ENCODE data around the gene MIEN1.
"Not testable (repeated sequence)": the region's sequence is repeated elsewhere in the genome, so short reads cannot be mapped to it uniquely, and the experiment has no call there.

Gene MIEN1

DNA sequence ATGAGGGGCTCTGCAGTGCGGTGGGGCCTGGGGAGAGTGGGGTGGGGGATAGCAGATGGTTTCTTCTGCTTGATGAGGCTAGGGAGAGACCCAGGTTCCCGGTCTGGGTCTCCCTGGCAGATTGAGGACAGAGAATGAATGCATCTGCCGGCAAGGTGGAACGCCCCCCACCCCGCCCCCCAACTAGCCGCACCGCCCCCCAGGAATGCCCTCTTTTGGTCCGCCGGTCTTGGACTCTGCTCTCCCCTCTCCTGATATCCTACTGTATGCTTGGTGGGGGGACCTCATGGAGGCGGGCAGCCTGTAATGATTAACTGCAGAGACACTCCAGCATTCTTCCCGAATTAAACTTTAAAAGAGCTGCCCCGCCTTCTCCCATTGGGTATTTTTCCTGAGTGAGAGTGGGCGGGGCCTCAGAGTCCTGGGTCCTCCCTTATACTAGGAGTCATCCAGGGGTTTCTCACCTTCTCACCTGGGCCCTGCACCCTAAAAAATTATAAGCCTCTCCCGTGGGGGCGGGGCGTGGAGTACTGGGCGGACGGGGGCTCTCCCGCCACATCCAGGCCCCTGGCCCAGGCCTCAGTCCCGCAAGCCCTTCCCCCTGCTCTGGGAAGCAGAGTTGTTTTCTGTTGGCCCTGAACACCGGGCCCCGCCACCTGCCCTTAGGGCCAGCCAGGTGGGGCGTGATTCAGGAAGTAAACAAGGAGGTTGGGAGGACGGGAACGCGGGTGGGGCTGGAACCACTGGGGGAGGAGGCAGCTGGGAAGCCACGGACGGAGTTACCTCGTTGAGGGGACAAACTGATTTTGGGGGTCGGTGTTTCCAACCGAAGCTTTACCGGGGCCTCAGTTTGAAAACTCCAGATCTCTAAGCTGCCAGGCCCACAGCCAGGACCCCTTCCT, 8.9 kb upstream of the MIEN1 start:
- DNase-seq: no peak

DNA sequence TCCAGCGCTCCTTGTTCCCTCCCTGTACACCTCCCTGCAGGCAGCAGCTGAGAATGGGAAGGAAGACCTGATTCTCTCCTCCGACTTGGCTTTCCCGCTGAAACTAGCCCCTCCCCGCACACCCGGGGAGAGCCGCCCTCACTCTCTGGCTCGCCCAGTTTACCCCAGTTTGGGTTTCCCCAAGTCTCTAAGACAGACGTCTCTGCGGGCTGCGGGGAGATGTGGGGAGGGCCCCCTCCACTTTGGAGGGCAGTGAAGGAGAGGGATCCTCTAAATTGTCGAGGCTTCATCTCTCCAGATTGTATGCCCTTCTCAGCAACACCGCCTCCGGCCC, 8.2 kb upstream of the MIEN1 start:
- peak; percentile 55 for DNase-seq

DNA sequence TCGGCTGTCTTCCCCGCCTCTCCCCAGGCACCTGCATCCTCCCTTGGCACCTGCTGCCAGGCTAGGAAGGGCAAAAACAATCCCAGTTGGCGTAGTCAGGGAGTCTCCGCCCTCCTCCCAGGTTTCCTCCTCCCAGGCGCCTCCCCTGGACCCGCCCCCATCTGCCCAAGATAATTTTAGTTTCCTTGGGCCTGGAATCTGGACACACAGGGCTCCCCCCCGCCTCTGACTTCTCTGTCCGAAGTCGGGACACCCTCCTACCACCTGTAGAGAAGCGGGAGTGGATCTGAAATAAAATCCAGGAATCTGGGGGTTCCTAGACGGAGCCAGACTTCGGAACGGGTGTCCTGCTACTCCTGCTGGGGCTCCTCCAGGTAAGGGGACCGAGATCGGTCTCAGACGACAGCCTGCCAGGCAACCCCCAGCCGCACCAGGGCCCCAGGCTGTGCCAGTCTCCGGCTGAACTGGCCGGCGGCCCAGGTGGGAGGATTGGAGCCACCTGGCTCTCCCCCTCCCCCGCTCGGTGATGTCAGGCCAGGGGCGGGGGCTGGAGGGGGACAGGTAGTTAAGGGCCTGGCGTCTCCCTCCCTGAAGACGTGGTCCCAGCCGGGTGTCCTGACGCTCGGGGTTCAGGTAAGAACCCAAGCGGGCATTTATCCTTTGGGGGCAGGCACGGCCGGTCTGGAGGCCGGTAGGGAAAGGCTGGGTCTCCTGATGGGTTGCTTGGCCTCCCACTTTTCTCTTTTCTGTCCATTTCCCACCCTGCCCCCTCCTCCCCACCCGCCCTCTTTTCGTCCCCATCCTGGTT, 7.6 kb upstream of the MIEN1 start, which contains the start of gene GRB7:
Gene GRB7 (plus strand): TSS at position 179 of the 808 bp plus-strand sequence. CDS start 4,364 bp downstream, outside the sequence.
- no peak for DNase-seq

DNA sequence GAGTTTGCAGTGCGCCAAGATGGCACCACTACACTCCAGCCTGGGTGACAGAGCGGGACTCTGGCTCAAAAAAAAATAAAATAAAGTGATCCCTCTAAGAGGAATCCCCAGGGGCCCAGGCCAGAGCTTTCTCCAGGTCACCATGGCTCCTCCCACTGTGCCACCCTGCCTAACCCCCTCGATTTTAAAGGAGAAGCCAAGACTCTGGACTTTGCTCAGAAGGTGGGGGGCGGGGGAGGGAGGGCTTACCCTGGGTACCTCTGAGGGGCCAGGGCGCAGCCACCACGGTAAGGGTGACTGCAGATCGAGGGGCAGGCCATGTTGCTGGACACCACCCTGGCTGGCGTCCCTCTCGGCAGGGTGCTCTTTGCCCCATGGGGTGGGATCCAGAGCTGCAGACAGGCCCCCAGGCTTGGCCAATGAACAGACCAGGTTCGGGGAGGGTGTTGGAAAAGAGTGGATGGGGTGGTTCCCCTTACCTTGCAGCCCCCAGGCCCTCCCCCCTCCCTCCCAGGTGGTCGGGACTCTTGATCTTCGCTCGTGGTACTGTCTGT, 7.0 kb upstream of the MIEN1 start:
- DNase-seq: no peak

DNA sequence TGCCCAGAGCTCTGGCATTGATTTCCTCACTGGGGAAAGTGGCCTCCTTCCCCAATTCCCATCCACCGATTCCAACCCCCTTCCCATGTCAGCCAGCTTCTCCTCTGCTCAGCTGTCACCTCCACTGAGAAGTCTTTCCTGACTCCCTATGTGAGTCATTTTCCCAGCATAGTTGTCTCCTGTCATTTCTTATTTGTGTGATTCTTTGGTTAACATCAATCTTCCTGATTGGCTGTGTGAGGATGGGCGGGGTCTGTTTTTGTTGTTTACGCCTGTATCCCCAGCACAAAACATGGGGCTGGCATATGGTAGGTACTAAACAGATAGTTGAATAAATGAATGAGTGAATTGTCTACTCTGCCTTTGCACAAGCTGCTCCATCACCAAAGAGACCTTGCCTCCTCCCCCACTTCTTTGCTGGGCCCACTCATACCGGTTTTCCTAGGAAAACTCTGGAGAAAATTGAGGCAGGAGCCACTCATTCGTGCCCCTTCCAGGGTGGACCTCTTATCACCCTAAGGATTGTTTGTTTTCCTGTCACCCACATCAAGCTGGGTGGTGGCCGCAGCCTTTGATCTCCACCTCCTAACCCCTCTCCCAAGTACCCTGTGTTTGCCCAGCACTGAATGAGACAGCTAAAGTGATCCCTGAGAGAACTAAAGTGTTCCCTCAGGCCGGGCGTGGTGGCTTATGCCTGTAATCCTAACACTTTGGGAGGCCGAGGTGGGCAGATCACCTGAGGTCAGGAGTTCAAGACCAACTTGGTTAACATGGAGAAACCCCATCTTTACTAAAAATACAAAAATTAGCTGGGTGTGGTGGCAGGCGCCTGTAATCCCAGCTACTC, 6.2 kb upstream of the MIEN1 start:
- no peak for DNase-seq

DNA sequence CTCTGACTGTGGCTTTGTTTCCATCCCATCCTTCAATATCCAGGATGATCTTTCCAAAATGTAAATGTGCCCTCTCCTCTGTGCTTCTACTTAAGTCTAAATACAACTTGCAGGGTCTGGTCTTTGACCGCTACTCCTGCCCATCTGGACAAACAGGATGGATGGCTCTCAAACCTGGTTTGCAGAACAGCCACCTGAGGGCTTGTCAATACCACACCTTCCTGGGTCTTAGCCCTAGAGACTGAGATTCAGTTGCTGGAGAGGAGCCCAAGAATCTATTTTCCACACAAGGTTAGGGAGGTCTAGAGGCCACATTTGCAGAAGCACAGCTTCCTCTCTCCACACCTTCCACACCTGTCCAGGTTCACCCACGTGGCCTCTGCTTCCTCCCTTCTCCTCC, 5.5 kb upstream of the MIEN1 start:
- no peak for DNase-seq

DNA sequence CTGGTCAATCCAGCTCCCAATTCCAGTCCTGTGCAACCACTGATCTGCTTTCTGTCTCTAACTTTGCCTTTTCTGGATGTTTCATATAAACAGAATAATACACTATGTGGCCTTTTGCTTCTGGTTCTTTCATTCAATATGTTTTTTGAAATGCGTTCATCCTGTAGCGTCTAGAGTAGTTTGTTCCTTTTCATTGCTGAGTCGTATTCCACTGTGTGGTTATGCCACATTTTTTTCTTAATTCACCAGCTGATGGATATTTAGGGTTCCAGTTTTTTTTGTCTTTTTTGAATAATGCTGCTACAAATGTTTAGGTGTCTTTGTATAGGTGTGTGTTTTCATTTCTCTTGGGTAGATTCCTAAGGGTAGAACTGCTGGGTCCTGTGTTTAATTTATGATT, 2.3 kb upstream of the MIEN1 start:
- no peak for DNase-seq

DNA sequence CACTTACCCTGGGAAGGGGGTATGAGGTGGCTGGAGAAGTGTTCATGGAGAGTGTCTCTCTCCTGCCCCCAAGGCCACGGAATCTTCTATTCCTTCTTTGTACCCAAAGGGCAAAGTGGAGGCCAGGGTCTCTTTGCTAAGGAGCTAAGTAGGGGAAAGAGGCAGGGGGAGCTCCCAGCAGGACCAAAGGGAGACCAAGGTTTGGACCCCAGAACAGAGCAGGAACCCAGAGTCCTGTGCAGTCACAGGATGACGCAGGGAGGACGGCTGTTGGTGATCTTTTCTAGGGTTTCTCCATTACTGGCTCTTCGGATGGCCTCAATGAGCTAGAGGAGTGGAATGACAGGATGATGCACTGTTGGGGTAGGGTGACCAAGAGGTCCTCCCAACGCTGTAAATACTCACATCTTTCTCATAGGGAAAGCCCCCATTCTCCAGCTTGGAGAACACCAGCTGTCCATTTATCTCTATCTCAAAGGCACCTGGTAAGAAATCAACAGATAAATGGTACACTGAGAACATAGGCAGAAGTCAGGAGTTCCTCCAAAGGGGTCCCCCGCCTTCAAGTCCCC, 966 bp downstream of the MIEN1 start:
- DNase-seq: no peak

DNA sequence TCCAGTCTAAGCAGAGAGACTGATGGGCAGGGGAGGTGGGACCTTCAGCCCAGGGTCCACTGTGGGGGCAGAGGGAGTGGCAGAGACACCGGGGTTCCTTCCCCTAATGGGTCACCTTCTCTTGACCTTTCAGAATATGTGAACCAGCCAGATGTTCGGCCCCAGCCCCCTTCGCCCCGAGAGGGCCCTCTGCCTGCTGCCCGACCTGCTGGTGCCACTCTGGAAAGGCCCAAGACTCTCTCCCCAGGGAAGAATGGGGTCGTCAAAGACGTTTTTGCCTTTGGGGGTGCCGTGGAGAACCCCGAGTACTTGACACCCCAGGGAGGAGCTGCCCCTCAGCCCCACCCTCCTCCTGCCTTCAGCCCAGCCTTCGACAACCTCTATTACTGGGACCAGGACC, 2.8 kb downstream of the MIEN1 start:
- DNase-seq: no peak

DNA sequence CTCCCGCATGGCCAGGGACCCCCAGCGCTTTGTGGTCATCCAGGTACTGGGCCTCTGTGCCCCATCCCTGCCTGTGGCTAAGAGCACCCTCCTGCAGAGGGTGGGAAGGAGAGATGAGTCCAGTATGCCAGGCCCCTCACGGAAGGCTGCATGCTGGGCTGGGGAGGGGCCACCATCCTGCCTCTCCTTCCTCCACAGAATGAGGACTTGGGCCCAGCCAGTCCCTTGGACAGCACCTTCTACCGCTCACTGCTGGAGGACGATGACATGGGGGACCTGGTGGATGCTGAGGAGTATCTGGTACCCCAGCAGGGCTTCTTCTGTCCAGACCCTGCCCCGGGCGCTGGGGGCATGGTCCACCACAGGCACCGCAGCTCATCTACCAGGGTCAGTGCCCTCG, 3.7 kb downstream of the MIEN1 start:
- no peak for DNase-seq

DNA sequence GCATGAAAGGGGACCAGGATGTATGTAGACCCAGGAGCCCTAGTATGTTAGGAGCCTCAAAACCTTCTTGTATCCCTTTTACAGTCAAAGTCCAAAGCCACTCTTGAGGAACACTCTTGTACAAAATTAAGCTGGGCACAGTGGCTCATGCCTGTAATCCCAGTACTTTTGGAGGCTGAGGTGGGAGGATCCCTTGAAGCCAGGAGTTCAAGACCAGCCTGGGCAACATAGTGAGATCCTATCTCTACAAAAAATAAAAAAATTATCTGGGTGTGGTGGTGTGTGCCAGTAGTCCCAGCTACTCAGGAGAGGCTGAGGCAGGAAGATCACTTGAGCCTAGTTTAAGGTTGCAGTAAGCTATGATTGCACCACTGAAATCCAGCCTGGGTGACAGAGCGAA, 4.4 kb downstream of the MIEN1 start:
- DNase-seq: not testable (repeated sequence)

DNA sequence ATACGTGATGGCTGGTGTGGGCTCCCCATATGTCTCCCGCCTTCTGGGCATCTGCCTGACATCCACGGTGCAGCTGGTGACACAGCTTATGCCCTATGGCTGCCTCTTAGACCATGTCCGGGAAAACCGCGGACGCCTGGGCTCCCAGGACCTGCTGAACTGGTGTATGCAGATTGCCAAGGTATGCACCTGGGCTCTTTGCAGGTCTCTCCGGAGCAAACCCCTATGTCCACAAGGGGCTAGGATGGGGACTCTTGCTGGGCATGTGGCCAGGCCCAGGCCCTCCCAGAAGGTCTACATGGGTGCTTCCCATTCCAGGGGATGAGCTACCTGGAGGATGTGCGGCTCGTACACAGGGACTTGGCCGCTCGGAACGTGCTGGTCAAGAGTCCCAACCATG, 5.6 kb downstream of the MIEN1 start:
- DNase-seq: no peak

DNA sequence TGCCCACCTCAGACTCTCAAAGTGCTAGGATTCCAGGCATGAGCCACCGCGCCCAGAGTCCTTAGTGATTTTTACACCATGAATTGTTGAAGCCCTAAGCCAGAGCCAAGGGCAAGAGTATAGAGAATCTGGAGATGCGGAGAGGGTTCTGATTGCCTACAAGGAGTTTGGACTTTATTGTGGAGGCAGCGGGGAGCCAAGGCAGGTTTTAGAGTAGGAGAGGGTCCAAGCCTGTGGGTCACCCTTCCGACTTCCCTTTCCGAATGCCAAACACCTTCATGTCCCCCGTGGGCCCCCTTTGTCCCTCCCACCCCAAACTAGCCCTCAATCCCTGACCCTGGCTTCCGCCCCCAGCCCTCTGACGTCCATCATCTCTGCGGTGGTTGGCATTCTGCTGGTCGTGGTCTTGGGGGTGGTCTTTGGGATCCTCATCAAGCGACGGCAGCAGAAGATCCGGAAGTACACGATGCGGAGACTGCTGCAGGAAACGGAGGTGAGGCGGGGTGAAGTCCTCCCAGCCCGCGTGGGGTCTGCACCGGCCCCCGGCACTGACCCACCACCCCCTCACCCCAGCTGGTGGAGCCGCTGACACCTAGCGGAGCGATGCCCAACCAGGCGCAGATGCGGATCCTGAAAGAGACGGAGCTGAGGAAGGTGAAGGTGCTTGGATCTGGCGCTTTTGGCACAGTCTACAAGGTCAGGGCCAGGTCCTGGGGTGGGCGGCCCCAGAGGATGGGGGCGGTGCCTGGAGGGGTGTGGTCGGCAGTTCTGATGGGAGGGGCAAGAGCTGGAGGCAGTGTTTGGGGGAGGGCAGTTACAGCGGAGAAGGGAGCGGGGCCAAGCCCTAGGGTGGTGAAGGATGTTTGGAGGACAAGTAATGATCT, 7.1 kb downstream of the MIEN1 start:
- DNase-seq: no peak

DNA sequence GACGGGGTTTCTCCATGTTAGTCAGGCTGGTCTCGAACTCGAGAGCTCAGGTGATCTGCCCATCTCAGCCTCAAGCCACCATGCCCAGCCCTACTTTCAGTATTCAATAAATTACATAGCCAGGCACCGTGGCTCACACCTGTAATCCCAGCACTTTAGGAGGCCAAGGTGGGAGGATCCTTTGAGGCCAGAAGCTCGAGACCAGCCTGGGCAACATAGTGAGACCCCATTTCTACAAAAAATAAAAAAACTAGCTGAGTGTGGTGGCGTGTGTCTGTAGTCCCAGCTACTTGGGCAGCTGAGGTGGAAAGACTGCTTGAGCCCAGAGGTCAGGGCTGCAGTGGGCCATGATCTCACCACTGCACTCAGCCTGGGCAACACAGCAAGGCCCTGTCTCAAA, 8.2 kb downstream of the MIEN1 start:
- no peak for DNase-seq

DNA sequence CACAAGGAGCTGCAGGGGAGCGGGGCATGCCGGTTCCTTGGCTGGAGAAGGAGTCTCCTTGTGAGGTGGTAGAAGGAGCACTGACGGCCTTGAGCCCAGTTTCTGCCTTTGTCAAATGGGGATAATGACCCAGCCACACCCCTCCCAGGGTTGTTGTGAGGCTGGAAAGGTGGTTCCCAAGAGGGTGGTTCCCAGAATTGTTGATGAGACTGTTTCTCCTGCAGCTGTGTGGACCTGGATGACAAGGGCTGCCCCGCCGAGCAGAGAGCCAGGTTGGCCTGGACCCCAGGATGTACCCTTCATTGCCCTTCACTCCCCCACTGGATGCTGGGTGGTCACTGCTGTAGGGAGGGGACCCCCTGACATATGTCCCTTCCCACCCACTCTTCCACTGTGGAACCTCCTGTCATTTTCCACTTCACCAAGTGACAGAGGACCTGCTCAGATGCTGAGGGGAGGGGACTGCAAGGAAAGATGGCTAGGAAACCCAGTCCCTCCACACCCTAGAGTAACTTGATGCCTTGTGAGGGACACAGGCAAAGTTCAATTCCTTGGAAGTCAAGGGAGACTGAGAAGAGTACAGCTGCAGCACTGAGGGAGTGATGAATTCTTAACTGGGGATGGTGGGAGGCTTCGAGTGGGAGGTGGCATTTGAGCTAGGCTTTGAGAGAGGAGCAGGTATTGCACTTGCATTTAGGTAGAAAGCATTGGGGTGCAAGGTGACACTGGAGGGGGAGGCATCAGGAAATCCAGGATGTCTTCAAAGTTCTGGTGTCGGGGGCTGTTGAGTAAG, 10.6 kb downstream of the MIEN1 start:
- DNase-seq: no peak

DNA sequence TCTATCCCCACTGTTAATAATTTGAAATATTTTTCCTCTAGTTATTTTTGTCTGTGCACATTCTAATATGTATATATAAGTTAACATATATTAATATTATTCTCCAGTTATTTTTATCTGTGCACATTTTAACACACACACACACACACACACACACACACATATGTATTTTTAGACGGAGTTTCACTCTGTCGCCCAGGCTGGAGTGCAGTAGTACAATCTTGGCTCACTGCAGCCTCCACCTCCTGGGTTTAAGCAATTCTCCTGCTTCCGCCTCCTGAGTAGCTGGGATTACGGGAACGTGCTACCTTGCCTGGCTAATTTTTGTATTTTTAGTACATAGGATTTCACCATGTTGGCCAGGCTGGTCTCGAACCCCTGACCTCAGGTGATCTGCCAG, 12.7 kb downstream of the MIEN1 start:
- no peak for DNase-seq

DNA sequence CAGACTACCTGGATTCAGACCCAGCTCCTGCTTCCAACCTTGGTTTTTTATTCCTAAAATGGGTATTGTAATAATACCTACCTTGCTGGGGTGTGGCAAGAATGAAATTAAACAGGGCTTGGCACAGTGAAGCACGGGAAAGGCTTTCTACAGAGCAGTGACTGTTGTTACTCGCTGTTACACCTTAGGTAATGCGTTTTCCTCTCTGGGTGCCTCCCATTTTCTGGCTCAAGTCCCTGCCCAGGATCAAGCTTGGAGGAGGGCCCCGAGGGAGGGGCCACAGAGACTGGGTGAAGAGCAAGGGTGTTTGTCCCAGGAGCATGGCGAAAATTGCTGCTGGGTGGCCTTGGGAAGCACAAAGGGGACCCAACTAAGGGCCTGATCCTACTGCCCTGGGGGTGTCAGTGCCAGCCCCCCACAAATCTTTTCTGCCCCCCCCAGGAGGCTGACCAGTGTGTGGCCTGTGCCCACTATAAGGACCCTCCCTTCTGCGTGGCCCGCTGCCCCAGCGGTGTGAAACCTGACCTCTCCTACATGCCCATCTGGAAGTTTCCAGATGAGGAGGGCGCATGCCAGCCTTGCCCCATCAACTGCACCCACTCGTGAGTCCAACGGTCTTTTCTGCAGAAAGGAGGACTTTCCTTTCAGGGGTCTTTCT, 13.3 kb downstream of the MIEN1 start:
- no peak for DNase-seq

DNA sequence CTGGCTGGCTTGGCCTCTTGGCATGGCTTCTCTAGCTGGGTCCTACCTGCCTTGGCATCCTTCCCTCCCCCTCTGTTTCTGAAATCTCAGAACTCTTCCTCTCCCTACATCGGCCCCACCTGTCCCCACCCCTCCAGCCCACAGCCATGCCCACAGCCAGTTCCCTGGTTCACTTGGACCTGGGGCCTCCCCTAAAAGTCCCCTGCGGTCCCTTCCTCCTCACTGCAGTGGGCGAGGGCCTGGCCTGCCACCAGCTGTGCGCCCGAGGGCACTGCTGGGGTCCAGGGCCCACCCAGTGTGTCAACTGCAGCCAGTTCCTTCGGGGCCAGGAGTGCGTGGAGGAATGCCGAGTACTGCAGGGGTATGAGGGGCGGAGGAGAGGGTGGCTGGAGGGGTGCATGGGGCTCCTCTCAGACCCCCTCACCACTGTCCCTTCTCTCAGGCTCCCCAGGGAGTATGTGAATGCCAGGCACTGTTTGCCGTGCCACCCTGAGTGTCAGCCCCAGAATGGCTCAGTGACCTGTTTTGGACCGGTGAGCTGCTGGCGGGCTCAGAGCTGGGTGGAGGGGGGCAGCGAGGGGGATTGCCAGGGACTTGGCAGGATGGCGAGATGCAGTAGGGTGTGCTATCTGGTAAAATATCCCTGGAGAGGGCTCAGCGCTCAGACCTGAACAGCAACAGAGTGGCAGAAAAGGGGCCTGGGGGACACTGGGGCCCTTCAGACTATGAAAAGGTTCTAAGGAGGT, 14.1 kb downstream of the MIEN1 start:
- no peak for DNase-seq

DNA sequence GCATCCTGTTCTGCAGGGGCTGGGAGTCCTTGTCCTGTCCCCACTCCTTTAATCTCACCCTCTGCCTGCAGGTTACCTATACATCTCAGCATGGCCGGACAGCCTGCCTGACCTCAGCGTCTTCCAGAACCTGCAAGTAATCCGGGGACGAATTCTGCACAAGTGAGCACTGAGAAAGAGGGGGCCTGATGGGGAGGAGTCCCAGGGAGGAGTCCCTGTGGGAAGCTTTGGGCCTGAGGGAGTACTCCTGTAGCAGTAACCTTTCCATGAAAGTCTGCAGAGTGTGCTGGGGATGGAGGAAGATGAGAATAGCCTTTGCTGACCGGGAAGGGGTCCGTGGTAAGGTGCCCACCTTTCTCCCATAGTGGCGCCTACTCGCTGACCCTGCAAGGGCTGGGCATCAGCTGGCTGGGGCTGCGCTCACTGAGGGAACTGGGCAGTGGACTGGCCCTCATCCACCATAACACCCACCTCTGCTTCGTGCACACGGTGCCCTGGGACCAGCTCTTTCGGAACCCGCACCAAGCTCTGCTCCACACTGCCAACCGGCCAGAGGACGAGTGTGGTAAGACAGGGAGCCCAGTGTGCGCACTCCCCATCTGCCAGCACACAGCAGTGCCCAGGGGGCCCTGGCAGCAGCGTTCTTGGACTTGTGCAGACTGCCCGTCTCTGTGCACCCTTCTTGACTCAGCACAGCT, 14.8 kb downstream of the MIEN1 start:
- no peak for DNase-seq

Measured in CD4-positive, alpha-beta T cell treated with Interferon gamma for 1 hour (primary cell).